ENCODE data around the gene LTB4R2.

GRCh38 chr14:24339284-24340151 lies 29.6 kb downstream of the LTB4R2 start, which contains the start of gene RIPK3:
- TF ChIP-seq, protein P1, sequence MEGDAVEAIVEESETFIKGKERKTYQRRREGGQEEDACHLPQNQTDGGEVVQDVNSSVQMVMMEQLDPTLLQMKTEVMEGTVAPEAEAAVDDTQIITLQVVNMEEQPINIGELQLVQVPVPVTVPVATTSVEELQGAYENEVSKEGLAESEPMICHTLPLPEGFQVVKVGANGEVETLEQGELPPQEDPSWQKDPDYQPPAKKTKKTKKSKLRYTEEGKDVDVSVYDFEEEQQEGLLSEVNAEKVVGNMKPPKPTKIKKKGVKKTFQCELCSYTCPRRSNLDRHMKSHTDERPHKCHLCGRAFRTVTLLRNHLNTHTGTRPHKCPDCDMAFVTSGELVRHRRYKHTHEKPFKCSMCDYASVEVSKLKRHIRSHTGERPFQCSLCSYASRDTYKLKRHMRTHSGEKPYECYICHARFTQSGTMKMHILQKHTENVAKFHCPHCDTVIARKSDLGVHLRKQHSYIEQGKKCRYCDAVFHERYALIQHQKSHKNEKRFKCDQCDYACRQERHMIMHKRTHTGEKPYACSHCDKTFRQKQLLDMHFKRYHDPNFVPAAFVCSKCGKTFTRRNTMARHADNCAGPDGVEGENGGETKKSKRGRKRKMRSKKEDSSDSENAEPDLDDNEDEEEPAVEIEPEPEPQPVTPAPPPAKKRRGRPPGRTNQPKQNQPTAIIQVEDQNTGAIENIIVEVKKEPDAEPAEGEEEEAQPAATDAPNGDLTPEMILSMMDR (IDR thresholded peaks at IDR 0.05) = peak; percentile 4
- TF ChIP-seq EZH2phosphoT487 (IDR thresholded peaks at IDR 0.05) = peak; percentile 76
